Testis (tissue), 2 donors: Measurements from ENCODE around the gene STK32A.

ENCODE experiments used
- CTCF ChIP-seq, 3 experiments: fragments of 450-650 bp in 2 of 3; fragments of 200-600 bp in 1 of 3; sonication (generic) in 1 of 3; IDR thresholded peaks; one replicate each; pipeline ENCODE4 v1.5.1; 2016 to 2019; ENCODE audit warnings: antibody characterized with exemption in 3 of 3, mild to moderate bottlenecking in 2 of 3, moderate library complexity in 1 of 3
- POLR2A ChIP-seq: fragments of 450-650 bp; IDR thresholded peaks from one replicate; pipeline ENCODE4 v1.6.1; 2017; ENCODE audit warnings: antibody characterized with exemption, mild to moderate bottlenecking, moderate library complexity

- TF ChIP-seq CTCF (IDR thresholded peaks at IDR 0.05) (peak in 1 of 3 experiments; percentile 8), POLR2A (no peak)
These were observed 159.2 kb downstream of the STK32A start for GRCh38 chr5:147393874-147394672.
